HEK293 (cell line): Measurements from ENCODE around the gene ABTB2.

ENCODE experiments used
- CTCF ChIA-PET: fragments of 350-600 bp; formaldehyde crosslinking; extraction: SDS; loops from one replicate; lab custom pipeline; 2021; ENCODE audit warnings: antibody characterized with exemption; lab: Yijun Ruan, JAX
- POLR2A ChIA-PET: fragments of 300-600 bp; formaldehyde crosslinking; extraction: SDS; loops from one replicate; lab custom pipeline; 2020; ENCODE audit warnings: antibody characterized with exemption, inconsistent platforms; lab: Yijun Ruan, JAX
- H3K27ac ChIP-seq: fragments of 200-500 bp; sonication (Bioruptor generic); 2 replicates; pipeline ENCODE4 v1.5.1; 2014; ENCODE audit warnings: low read depth, low read length, control low read depth, inconsistent platforms; ENCODE audit errors: extremely low read depth
- H3K36me3 ChIP-seq, 2 experiments: fragments of 200-500 bp in 1 of 2; sonication (Bioruptor generic) in 1 of 2; 1 replicate in 1 of 2; 2 replicates in 1 of 2; pipeline ENCODE4 v1.5.1; 2014 to 2017; ENCODE audit warnings: inconsistent platforms in 2 of 2, low read length in 2 of 2; ENCODE audit not compliant: control insufficient read depth in 2 of 2, insufficient read depth in 1 of 2
- H3K4me1 ChIP-seq: fragments of 200-500 bp; sonication (Bioruptor generic); 2 replicates; pipeline ENCODE4 v1.5.1; 2014; ENCODE audit warnings: mild to moderate bottlenecking, low read length, inconsistent platforms; ENCODE audit not compliant: control insufficient read depth, insufficient read depth
- H3K4me3 ChIP-seq: 2 replicates; pipeline ENCODE4 v1.5.1; 2011; ENCODE audit warnings: low read depth, mild to moderate bottlenecking, control low read depth, low read length, moderate library complexity
- H3K9me3 ChIP-seq: fragments of 200-500 bp; sonication (Bioruptor generic); 2 replicates; pipeline ENCODE4 v1.5.1; 2014; ENCODE audit warnings: low read depth, low read length, inconsistent platforms; ENCODE audit not compliant: control insufficient read depth, insufficient read depth
- BCL11B ChIP-seq: fragments of 450-650 bp; formaldehyde crosslinking; IDR thresholded peaks from 2 replicates; pipeline ENCODE4 v1.5.1; 2016; ENCODE audit warnings: low read depth, missing biosample characterization, missing genetic modification characterization
- GLI4 ChIP-seq: fragments of 450-650 bp; formaldehyde crosslinking; IDR thresholded peaks from 2 replicates; pipeline ENCODE4 v1.5.1; 2016; ENCODE audit warnings: missing biosample characterization, missing genetic modification characterization
- GLIS1 ChIP-seq: fragments of 450-650 bp; formaldehyde crosslinking; IDR thresholded peaks from 2 replicates; pipeline ENCODE4 v1.5.1; 2016; ENCODE audit warnings: missing biosample characterization, missing genetic modification characterization
- HOXD13 ChIP-seq: sonication (generic); formaldehyde crosslinking; IDR thresholded peaks from 2 replicates; pipeline ENCODE4 v1.8.0; 2022; ENCODE audit warnings: missing genetic modification reagents, borderline replicate concordance
- OVOL3 ChIP-seq: fragments of 450-650 bp; formaldehyde crosslinking; IDR thresholded peaks from 2 replicates; pipeline ENCODE4 v1.5.1; 2016; ENCODE audit warnings: missing biosample characterization, missing genetic modification characterization
- TRIM28 ChIP-seq: IDR thresholded peaks from 2 replicates; pipeline ENCODE4 v1.6.1; 2011; ENCODE audit warnings: low read length, control low read depth, borderline replicate concordance
- ZBTB1 ChIP-seq: fragments of 450-650 bp; formaldehyde crosslinking; IDR thresholded peaks from 2 replicates; pipeline ENCODE4 v1.5.1; 2016; ENCODE audit warnings: missing biosample characterization, missing genetic modification characterization
- ZBTB20 ChIP-seq: fragments of 450-650 bp; formaldehyde crosslinking; IDR thresholded peaks from 2 replicates; pipeline ENCODE4 v1.5.1; 2016; ENCODE audit warnings: missing biosample characterization, missing genetic modification characterization
- ZBTB7A ChIP-seq: fragments of 450-650 bp; formaldehyde crosslinking; IDR thresholded peaks from 2 replicates; pipeline ENCODE4 v1.5.1; 2016; ENCODE audit warnings: low read depth, missing biosample characterization, missing genetic modification characterization
- ZNF112 ChIP-seq: fragments of 450-650 bp; formaldehyde crosslinking; IDR thresholded peaks from 2 replicates; pipeline ENCODE4 v1.5.0; 2017; ENCODE audit warnings: missing biosample characterization, missing genetic modification characterization
- ZNF140 ChIP-seq: fragments of 450-650 bp; formaldehyde crosslinking; IDR thresholded peaks from 2 replicates; pipeline ENCODE4 v1.5.1; 2016; ENCODE audit warnings: missing biosample characterization, missing genetic modification characterization
- ZNF324 ChIP-seq: fragments of 450-650 bp; formaldehyde crosslinking; IDR thresholded peaks from 2 replicates; pipeline ENCODE4 v1.5.1; 2016; ENCODE audit warnings: missing biosample characterization, missing genetic modification characterization
- ZNF366 ChIP-seq: fragments of 450-650 bp; formaldehyde crosslinking; conservative IDR thresholded peaks from 2 replicates; pipeline ENCODE4 v1.5.1; 2016; ENCODE audit warnings: missing biosample characterization, missing genetic modification characterization
- ZNF37A ChIP-seq: fragments of 450-650 bp; IDR thresholded peaks from 2 replicates; pipeline ENCODE4 v1.5.1; 2018; ENCODE audit warnings: missing biosample characterization, missing genetic modification characterization
- ZNF394 ChIP-seq: fragments of 450-650 bp; formaldehyde crosslinking; IDR thresholded peaks from 2 replicates; pipeline ENCODE4 v1.5.1; 2016; ENCODE audit warnings: missing biosample characterization, missing genetic modification characterization, mild to moderate bottlenecking, moderate library complexity, borderline replicate concordance
- ZNF521 ChIP-seq: fragments of 450-650 bp; formaldehyde crosslinking; IDR thresholded peaks from 2 replicates; pipeline ENCODE4 v1.5.1; 2017; ENCODE audit warnings: missing biosample characterization, mild to moderate bottlenecking, missing genetic modification characterization
- ZNF555 ChIP-seq: fragments of 450-650 bp; formaldehyde crosslinking; conservative IDR thresholded peaks from 2 replicates; pipeline ENCODE4 v1.5.1; 2017; ENCODE audit warnings: missing biosample characterization, mild to moderate bottlenecking, missing genetic modification characterization, inconsistent platforms
- ZNF585B ChIP-seq: fragments of 450-650 bp; formaldehyde crosslinking; IDR thresholded peaks from 2 replicates; pipeline ENCODE4 v1.5.1; 2016; ENCODE audit warnings: missing biosample characterization, missing genetic modification characterization
- ZNF596 ChIP-seq: fragments of 450-650 bp; IDR thresholded peaks from 2 replicates; pipeline ENCODE4 v1.5.0; 2018; ENCODE audit warnings: missing biosample characterization, mild to moderate bottlenecking, missing genetic modification characterization, moderate library complexity
- ZNF624 ChIP-seq: fragments of 450-650 bp; formaldehyde crosslinking; IDR thresholded peaks from 2 replicates; pipeline ENCODE4 v1.5.1; 2017; ENCODE audit warnings: missing biosample characterization, missing genetic modification characterization
- ZNF768 ChIP-seq: fragments of 450-650 bp; formaldehyde crosslinking; IDR thresholded peaks from 2 replicates; pipeline ENCODE4 v1.5.1; 2018; ENCODE audit warnings: missing biosample characterization, mild to moderate bottlenecking, missing genetic modification characterization
- ZNF837 ChIP-seq: fragments of 450-650 bp; formaldehyde crosslinking; IDR thresholded peaks from 2 replicates; pipeline ENCODE4 v1.5.1; 2016; ENCODE audit warnings: missing biosample characterization, missing genetic modification characterization
- TF ChIP-seq, protein P1 (sequence below): fragments of 450-650 bp; formaldehyde crosslinking; IDR thresholded peaks from 2 replicates; pipeline ENCODE4 v1.5.1; 2016; ENCODE audit warnings: missing biosample characterization, missing genetic modification characterization
- TF ChIP-seq, protein P2 (sequence below): fragments of 450-650 bp; formaldehyde crosslinking; IDR thresholded peaks from 2 replicates; pipeline ENCODE4 v1.5.1; 2016; ENCODE audit warnings: missing biosample characterization, missing genetic modification characterization
- TF ChIP-seq, protein P3 (sequence below): fragments of 450-650 bp; formaldehyde crosslinking; IDR thresholded peaks from 2 replicates; pipeline ENCODE4 v1.5.1; 2016; ENCODE audit warnings: missing biosample characterization, missing genetic modification characterization

The ABTB2 gene

DNA sequence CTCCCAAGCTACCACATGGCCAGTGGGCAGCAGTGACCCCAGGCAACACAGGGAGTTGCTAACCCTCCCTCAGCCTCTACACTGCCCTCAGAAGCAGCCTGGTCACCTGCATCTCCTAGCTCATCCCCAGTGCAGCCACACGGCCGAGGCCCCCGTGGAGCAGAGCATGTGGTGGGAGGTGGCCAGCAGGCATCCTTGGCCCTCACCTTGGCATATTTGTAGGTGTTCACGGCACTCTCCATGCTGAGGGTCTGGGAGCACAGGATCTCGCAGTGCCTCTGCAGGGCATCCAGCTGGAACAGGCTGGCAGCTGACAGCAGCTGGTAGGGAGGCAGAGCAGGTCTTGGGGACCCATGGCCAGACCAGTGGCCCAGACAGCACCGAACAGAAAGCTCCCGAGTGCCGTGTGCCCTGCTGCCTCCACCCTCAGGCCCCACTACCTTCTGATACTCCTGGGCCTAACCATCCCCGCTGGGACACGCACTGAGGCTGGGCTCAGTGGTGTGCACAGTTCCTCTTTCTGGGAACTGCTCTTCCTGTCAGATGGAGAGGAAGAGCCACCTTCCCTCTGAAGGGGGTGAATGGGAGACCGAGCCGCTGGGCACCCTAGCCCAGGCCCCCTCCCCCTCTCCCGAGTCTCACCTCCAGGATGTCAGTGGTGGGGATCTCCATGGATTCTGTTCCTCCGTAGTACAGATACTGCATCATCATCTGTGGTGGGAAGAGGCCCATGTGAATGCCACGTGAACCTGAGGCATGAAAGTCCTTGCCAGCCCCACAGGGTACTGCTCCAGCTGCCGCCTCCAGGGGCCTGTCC lies 203.5 kb downstream of the ABTB2 start:
- CTCF ChIA-PET = no interaction called here
- POLR2A ChIA-PET = no interaction called here
- no peak overlapping the region for H3K27ac ChIP-seq

DNA sequence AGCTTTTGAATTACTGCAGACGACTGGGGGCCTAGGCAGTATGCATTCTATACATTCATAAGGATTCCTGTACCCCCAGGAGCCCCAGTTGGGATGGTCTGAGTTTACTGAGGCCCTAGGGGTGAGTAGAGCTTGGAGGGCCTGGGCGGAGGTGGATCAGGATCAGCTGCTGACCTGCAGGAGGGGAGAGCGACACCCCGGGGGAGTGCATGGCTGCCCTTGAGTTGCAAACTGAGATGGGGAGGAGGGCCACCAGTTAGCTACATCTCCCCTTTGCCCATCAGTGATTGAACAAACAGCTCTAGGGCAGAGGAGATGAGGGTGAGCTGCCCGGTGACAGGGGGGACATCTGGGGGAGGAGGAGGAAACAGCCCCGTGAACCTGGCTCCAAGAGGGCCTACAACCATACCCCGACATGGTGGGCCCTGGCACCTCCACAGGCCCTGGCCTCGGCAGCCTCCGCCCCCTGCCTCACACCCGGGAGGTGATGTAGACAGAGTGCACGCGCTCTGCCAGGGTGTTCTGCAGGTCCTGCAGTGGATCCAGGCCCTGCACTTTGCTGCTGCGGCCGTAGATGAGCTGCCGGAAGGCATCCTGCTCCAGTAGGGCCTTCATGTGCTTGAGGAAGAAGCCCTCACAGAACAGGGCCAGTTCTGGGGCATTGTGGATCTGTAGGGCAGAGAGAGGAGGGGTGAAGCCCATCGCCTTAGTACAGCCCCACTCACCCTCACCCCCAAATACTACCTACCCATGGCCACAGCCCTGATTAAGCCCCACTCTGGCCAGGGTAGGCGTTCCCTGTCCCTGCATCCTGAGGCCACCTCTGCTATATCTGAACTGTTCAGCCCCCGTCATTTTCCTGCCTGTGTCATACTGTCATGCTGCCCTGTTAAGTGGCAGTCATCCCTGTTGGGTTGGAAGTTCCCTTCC lies 205.6 kb downstream of the ABTB2 start:
- H3K4me1 ChIP-seq = no peaks in the 10 kb centered on the region
- H3K4me3 ChIP-seq = no peak overlapping the region
- CTCF ChIA-PET = interaction anchor here (0.7 to 2.6 kb wide), 2 partner anchors 22 to 27 kb away, joined by 5 to 14 read pairs; no protein-coding TSS in a partner anchor
- H3K9me3 ChIP-seq = no peaks in the 10 kb centered on the region
- H3K36me3 ChIP-seq = peaks cover 0 to 92% of the 10 kb centered on the region in 2 experiments; a peak in 1 of 3 replicates
- no peak overlapping the region for H3K27ac ChIP-seq
- POLR2A ChIA-PET = interaction anchor here (1.0 kb wide), 1 partner anchor 206 kb away, joined by 5 read pairs; the partner anchor contains the start of gene ABTB2
- TF ChIP-seq ZNF555 (tag by site-specific recombination) = no peak
- no peak for TF ChIP-seq ZNF140 (tag by site-specific recombination)
- TF ChIP-seq ZBTB20 (tag by site-specific recombination) = no peak
- TF ChIP-seq ZNF624 (tag by site-specific recombination) = no peak
- TF ChIP-seq GLI4 = no peak
- no peak for TF ChIP-seq ZNF596
- no peak for TF ChIP-seq ZBTB7A (tag by site-specific recombination)
- no peak for TF ChIP-seq ZNF768 (tag by site-specific recombination)
- TF ChIP-seq ZNF37A = no peak
- TF ChIP-seq, protein P1, sequence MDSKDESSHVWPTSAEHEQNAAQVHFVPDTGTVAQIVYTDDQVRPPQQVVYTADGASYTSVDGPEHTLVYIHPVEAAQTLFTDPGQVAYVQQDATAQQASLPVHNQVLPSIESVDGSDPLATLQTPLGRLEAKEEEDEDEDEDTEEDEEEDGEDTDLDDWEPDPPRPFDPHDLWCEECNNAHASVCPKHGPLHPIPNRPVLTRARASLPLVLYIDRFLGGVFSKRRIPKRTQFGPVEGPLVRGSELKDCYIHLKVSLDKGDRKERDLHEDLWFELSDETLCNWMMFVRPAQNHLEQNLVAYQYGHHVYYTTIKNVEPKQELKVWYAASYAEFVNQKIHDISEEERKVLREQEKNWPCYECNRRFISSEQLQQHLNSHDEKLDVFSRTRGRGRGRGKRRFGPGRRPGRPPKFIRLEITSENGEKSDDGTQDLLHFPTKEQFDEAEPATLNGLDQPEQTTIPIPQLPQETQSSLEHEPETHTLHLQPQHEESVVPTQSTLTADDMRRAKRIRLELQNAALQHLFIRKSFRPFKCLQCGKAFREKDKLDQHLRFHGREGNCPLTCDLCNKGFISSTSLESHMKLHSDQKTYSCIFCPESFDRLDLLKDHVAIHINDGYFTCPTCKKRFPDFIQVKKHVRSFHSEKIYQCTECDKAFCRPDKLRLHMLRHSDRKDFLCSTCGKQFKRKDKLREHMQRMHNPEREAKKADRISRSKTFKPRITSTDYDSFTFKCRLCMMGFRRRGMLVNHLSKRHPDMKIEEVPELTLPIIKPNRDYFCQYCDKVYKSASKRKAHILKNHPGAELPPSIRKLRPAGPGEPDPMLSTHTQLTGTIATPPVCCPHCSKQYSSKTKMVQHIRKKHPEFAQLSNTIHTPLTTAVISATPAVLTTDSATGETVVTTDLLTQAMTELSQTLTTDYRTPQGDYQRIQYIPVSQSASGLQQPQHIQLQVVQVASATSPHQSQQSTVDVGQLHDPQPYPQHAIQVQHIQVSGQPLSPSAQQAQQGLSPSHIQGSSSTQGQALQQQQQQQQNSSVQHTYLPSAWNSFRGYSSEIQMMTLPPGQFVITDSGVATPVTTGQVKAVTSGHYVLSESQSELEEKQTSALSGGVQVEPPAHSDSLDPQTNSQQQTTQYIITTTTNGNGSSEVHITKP (tag by site-specific recombination) = no peak
- TF ChIP-seq ZNF585B = no peak
- TF ChIP-seq, protein P2, sequence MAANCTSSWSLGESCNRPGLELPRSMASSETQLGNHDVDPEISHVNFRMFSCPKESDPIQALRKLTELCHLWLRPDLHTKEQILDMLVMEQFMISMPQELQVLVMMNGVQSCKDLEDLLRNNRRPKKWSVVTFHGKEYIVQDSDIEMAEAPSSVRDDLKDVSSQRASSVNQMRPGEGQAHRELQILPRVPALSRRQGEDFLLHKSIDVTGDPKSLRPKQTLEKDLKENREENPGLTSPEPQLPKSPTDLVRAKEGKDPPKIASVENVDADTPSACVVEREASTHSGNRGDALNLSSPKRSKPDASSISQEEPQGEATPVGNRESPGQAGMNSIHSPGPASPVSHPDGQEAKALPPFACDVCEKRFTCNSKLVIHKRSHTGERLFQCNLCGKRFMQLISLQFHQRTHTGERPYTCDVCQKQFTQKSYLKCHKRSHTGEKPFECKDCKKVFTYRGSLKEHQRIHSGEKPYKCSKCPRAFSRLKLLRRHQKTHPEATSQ = no peak
- TF ChIP-seq HOXD13 (CRISPR knock-in tag) = no peak
- no peak for TF ChIP-seq ZNF837
- no peak for TF ChIP-seq ZNF324 (tag by site-specific recombination)
- TF ChIP-seq ZNF521 (tag by site-specific recombination) = no peak
- TF ChIP-seq, all 188 proteins: peak for 0

More for the DNA sequence above, 203.5 kb downstream of the ABTB2 start:
- peaks cover 0 to 89% of the 10 kb centered on the region in 2 experiments; a peak in 1 of 3 replicates for H3K36me3 ChIP-seq
- no peak overlapping the region for H3K4me3 ChIP-seq
- H3K9me3 ChIP-seq = no peaks in the 10 kb centered on the region
- no peak for TF ChIP-seq ZBTB1 (tag by site-specific recombination)
- no peak for TF ChIP-seq OVOL3 (tag by site-specific recombination)
- no peak for TF ChIP-seq BCL11B (tag by site-specific recombination)
- TF ChIP-seq, protein P3, sequence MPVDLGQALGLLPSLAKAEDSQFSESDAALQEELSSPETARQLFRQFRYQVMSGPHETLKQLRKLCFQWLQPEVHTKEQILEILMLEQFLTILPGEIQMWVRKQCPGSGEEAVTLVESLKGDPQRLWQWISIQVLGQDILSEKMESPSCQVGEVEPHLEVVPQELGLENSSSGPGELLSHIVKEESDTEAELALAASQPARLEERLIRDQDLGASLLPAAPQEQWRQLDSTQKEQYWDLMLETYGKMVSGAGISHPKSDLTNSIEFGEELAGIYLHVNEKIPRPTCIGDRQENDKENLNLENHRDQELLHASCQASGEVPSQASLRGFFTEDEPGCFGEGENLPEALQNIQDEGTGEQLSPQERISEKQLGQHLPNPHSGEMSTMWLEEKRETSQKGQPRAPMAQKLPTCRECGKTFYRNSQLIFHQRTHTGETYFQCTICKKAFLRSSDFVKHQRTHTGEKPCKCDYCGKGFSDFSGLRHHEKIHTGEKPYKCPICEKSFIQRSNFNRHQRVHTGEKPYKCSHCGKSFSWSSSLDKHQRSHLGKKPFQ (tag by site-specific recombination) = no peak
- no peak for TF ChIP-seq GLIS1 (tag by site-specific recombination)
- no peak for TF ChIP-seq ZNF366
- TF ChIP-seq ZNF37A = no peak
- TF ChIP-seq ZNF112 (tag by site-specific recombination) = no peak
- no peak for TF ChIP-seq ZNF394 (tag by site-specific recombination)
- no peak for TF ChIP-seq TRIM28
- H3K4me1 ChIP-seq = no peaks in the 10 kb centered on the region
